SK-N-SH (cell line): ENCODE measurements around the gene TEAD1. TPM values are rescaled to one million over a fixed set of nuclear protein-coding genes. Genes with fewer than 3 reads are reported as not detected.
A peak's percentile ranks its signal among the peaks of the same experiment; 100 is the strongest.

Source experiments
- CTCF ChIA-PET: fragments of 300-600, 350-600 bp; formaldehyde crosslinking; extraction: SDS; loops from one replicate; lab custom pipeline; 2021; lab: Yijun Ruan, JAX
- POLR2A ChIA-PET: fragments of 350-600 bp; sonication (Branson Sonifier 250); formaldehyde crosslinking; extraction: SDS; loops from one replicate; lab custom pipeline; 2020; ENCODE audit warnings: antibody characterized with exemption, inconsistent platforms; lab: Yijun Ruan, JAX
- DNase-seq: peaks from one replicate; pipeline ENCODE4 v3.0.0; 2012
- H2AFZ ChIP-seq: fragments of 200-600 bp; sonication (generic); 2 replicates; pipeline ENCODE4 v1.8.1; 2016; ENCODE audit warnings: antibody characterized with exemption, mild to moderate bottlenecking, low read depth
- H3F3A ChIP-seq: fragments of 200-600 bp; sonication (generic); replicated peaks from 2 replicates; pipeline ENCODE3; 2016; ENCODE audit warnings: antibody characterized with exemption, mild to moderate bottlenecking; ENCODE audit not compliant: insufficient read depth
- H3K27ac ChIP-seq, 2 experiments: fragments of 200-500 bp in 1 of 2; fragments of 200-600 bp in 1 of 2; sonication (Bioruptor generic) in 1 of 2; sonication (generic), shearing (Covaris generic) in 1 of 2; 2 replicates each; pipeline versions ENCODE4 v1.5.1 to v1.6.1; 2014 to 2016; ENCODE audit warnings: low read depth in 2 of 2, inconsistent platforms in 1 of 2, low read length in 1 of 2, mild to moderate bottlenecking in 1 of 2, mixed read lengths in 1 of 2
- H3K27me3 ChIP-seq: fragments of 200-600 bp; sonication (generic), shearing (Covaris generic); 2 replicates; pipeline ENCODE4 v1.6.1; 2016; ENCODE audit warnings: mixed run types; ENCODE audit not compliant: insufficient read depth
- H3K36me3 ChIP-seq, 2 experiments: fragments of 200-500 bp in 1 of 2; fragments of 200-600 bp in 1 of 2; sonication (Bioruptor generic) in 1 of 2; sonication (generic) in 1 of 2; replicated peaks in 1 of 2; 2 replicates each; pipeline versions ENCODE3 to v1.5.1; 2014 to 2016; ENCODE audit warnings: low read length in 1 of 2, mild to moderate bottlenecking in 1 of 2; ENCODE audit not compliant: insufficient read depth in 2 of 2, control insufficient read depth in 1 of 2
- H3K4me1 ChIP-seq, 2 experiments: fragments of 200-500 bp in 1 of 2; fragments of 200-600 bp in 1 of 2; sonication (Bioruptor generic) in 1 of 2; sonication (generic), shearing (Covaris generic) in 1 of 2; 2 replicates each; pipeline versions ENCODE4 v1.5.1 to v1.6.1; 2014 to 2016; ENCODE audit warnings: low read depth in 1 of 2, low read length in 1 of 2, mixed run types in 1 of 2; ENCODE audit not compliant: insufficient read depth in 2 of 2, control insufficient read depth in 1 of 2
- H3K4me2 ChIP-seq: fragments of 200-600 bp; sonication (generic), shearing (Covaris generic); 2 replicates; pipeline ENCODE4 v1.6.1; 2017; ENCODE audit warnings: mixed run types
- H3K4me3 ChIP-seq, 2 experiments: fragments of 200-500 bp in 1 of 2; fragments of 200-600 bp in 1 of 2; sonication (Bioruptor generic) in 1 of 2; sonication (generic), shearing (Covaris generic) in 1 of 2; 2 replicates each; pipeline versions ENCODE4 v1.5.1 to v1.8.1; 2014 to 2016; ENCODE audit warnings: low read depth in 2 of 2, inconsistent platforms in 1 of 2, low read length in 1 of 2, mild to moderate bottlenecking in 1 of 2, mixed read lengths in 1 of 2, moderate library complexity in 1 of 2
- H3K79me2 ChIP-seq: fragments of 200-600 bp; sonication (generic); 2 replicates; pipeline ENCODE4 v1.8.1; 2017; ENCODE audit warnings: mild to moderate bottlenecking; ENCODE audit not compliant: insufficient read depth
- H3K9ac ChIP-seq: fragments of 200-600 bp; sonication (generic); 2 replicates; pipeline ENCODE4 v1.6.1; 2017; ENCODE audit warnings: mixed run types
- H3K9me2 ChIP-seq: fragments of 200-600 bp; sonication (generic); 2 replicates; pipeline ENCODE4 v1.6.1; 2017; ENCODE audit warnings: mixed run types
- H3K9me3 ChIP-seq: fragments of 200-600 bp; sonication (generic); 2 replicates; pipeline ENCODE4 v1.6.1; 2017; ENCODE audit warnings: mixed run types, mild to moderate bottlenecking, moderate library complexity
- H4K20me1 ChIP-seq: fragments of 200-600 bp; sonication (generic); 2 replicates; pipeline ENCODE4 v1.6.1; 2017; ENCODE audit warnings: mild to moderate bottlenecking, mixed run types; ENCODE audit not compliant: insufficient read depth
- CHD2 ChIP-seq: fragments of 150-350 bp; IDR thresholded peaks from 2 replicates; pipeline ENCODE4 v1.6.1; 2018; ENCODE audit warnings: low read length; ENCODE audit not compliant: partially characterized antibody
- CTCF ChIP-seq: fragments of 200-600 bp; sonication (generic); IDR thresholded peaks from 2 replicates; pipeline ENCODE4 v1.6.1; 2017; ENCODE audit warnings: antibody characterized with exemption, mild to moderate bottlenecking, moderate library complexity
- EZH2phosphoT487 ChIP-seq: fragments of 200-600 bp; sonication (generic); IDR thresholded peaks from 2 replicates; pipeline ENCODE4 v1.6.1; 2017; ENCODE audit warnings: low read depth, mixed run types, mild to moderate bottlenecking, antibody characterized with exemption, moderate library complexity, borderline replicate concordance
- FOXJ3 ChIP-seq: sonication (generic); formaldehyde crosslinking; IDR thresholded peaks from 2 replicates; pipeline ENCODE4 v1.5.1; 2020; ENCODE audit warnings: mild to moderate bottlenecking, missing genetic modification reagents
- MEF2A ChIP-seq: IDR thresholded peaks from 2 replicates; pipeline ENCODE4 v1.4.0; 2012; ENCODE audit warnings: low read depth, borderline replicate concordance
- MXI1 ChIP-seq: IDR thresholded peaks from 2 replicates; pipeline ENCODE4 v1.6.1; 2012; ENCODE audit warnings: mild to moderate bottlenecking, low read depth, low read length, improper control_type of control experiment
- NFIC ChIP-seq: IDR thresholded peaks from 2 replicates; pipeline ENCODE4 v1.4.0; 2012; ENCODE audit warnings: borderline replicate concordance
- RCOR1 ChIP-seq: fragments of 150-350 bp; IDR thresholded peaks from 2 replicates; pipeline ENCODE4 v1.6.1; 2017; ENCODE audit warnings: antibody characterized with exemption, low read length
- RFX5 ChIP-seq: IDR thresholded peaks from 2 replicates; pipeline ENCODE4 v1.6.1; 2012; ENCODE audit warnings: mild to moderate bottlenecking, improper control_type of control experiment, low read length
- RXRA ChIP-seq: IDR thresholded peaks from 2 replicates; pipeline ENCODE4 v1.4.0; 2012; ENCODE audit warnings: low read depth, mild to moderate bottlenecking, borderline replicate concordance
- SMC3 ChIP-seq: IDR thresholded peaks from 2 replicates; pipeline ENCODE4 v1.6.1; 2012; ENCODE audit warnings: low read depth, low read length, improper control_type of control experiment
- TAF1 ChIP-seq: IDR thresholded peaks from 2 replicates; pipeline ENCODE4 v1.6.1; 2012; ENCODE audit warnings: low read depth, mild to moderate bottlenecking, low read length, moderate library complexity, borderline replicate concordance
- TCF12 ChIP-seq: IDR thresholded peaks from 2 replicates; pipeline ENCODE4 v1.4.0; 2012
- TEAD4 ChIP-seq: IDR thresholded peaks from 2 replicates; pipeline ENCODE4 v1.4.0; 2012; ENCODE audit warnings: mild to moderate bottlenecking, borderline replicate concordance; ENCODE audit not compliant: insufficient read depth
- WGBS: methylation state at CpG from one replicate; pipeline ENCODE4 v1.1.6; 2017; ENCODE audit warnings: low lambda C conversion rate; 5-methylcytosine and 5-hydroxymethylcytosine counted together
- polyA plus RNA-seq, 3 experiments: library from polyadenylated mRNA; depleted of rRNA; stranded (reverse); fragments of >200 nt; gene quantifications; 2 replicates each; pipeline ENCODE4 v1.2.3, GENCODE V29; 2012
- TF ChIP-seq, protein P1 (sequence below): fragments of 150-350 bp; IDR thresholded peaks from 2 replicates; pipeline ENCODE4 v1.6.1; 2016; ENCODE audit warnings: mild to moderate bottlenecking, low read depth, low read length
- TF ChIP-seq, protein P2 (sequence below): IDR thresholded peaks from 2 replicates; pipeline ENCODE4 v1.6.1; 2012; ENCODE audit warnings: mild to moderate bottlenecking, low read depth, low read length, moderate library complexity

Gene TEAD1
- polyA plus RNA-seq, 1 of the 3 experiments (the other 2 are of a cell fraction) = 31.2 TPM

DNA sequence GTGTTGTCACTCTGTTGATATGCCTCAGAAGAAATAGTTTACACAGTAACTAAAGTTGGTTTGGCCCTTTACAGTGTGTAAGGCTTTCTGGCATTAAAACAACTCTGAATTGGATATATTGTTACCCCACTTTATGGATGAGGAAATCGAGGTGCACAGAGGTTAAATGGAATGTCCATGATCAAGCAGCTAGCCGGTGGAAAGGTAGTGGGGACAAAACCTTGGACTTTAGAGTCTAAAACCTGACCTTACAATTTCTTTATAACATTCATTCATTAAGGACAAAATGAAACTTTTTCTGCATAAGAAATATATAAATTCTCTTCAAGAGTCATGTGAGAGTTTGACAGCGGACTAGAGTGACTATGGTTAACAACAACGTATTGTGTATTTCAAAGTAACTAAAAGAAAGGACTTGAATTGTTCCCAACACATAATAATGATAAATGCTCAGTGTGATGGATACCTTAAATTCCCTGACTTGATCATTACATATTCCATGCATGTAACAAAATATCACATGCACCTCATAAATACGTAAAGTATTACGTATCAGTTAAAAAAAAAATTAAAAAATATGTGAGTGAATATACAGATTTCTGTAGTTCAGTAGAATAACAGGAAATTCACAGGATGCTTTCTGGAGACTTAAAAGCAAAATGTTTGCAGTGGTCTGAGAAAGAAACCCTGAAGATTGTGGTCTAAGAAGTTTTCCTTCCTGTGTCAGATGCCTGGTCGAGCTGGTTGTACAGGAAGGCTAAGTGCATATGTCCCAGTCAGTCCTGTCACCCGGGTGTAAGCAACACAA, 51.0 kb downstream of the TEAD1 start:
- POLR2A ChIA-PET = no interaction called here

DNA sequence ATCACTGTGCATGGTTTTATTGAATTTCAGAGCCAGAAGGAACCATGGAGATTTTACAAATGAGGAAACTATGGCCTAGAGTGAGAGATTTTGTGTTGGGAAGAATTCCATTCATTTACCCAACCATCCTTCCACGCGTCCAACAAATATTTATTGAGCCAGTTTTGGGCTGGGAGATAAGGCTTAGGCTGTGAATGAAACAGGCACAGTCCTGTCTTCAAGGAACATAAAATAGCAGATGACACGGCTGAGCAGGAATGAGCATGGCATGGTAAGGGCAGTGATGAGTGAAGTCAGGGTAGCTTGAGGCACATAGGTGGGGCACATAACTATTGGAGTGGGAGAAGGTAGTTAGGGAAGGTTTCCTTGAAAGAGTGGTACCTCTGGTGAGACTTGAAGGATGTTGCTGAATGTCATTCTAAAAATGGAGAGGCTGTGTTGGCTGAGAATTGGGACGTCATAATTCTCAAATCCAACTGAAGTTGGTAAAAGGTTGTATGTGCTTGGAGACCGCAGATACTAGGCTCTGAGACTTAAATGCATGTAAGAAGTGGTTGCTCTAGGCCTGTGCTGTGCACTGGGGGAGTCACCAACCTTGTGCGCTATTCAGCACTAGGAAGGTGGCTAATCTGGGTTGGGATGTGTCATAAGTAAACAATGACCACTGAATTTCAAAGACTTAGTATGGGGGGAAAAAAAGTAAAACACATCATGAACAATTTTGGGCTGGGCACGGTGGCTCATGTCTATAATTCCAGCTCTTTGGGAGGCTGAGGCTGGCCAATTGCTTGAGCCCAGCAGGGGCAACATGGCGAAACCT, 51.9 kb downstream of the TEAD1 start:
- 88% methylated on average over 8 of the region's 8 CpGs for WGBS
- Histone ChIP-seq H3K27ac (peak overlapping the region; percentile 14 to 89; a peak in 3 of 4 replicates), H3K4me2 (no peak overlapping the region), H4K20me1 (peaks cover 68% of the 10 kb centered on the region), H3K9ac (no peak overlapping the region; the same call in 1 of the 2 replicates), H3K9me2 (no peaks in the 10 kb centered on the region), H3K4me3 (no peak overlapping the region), H3K79me2 (peaks cover 100% of the 10 kb centered on the region), H3K36me3 (no peaks in the 10 kb centered on the region), H3K27me3 (no peaks in the 10 kb centered on the region), H2AFZ (no peak overlapping the region), H3K9me3 (no peaks in the 10 kb centered on the region), H3K4me1 (peaks cover 57 to 59% of the 10 kb centered on the region in 2 experiments), H3F3A (peaks cover 26% of the 10 kb centered on the region)
- TF ChIP-seq RXRA = no peak
- TF ChIP-seq CTCF = no peak
- no peak for TF ChIP-seq MXI1
- no peak for TF ChIP-seq TAF1
- TF ChIP-seq, protein P1, sequence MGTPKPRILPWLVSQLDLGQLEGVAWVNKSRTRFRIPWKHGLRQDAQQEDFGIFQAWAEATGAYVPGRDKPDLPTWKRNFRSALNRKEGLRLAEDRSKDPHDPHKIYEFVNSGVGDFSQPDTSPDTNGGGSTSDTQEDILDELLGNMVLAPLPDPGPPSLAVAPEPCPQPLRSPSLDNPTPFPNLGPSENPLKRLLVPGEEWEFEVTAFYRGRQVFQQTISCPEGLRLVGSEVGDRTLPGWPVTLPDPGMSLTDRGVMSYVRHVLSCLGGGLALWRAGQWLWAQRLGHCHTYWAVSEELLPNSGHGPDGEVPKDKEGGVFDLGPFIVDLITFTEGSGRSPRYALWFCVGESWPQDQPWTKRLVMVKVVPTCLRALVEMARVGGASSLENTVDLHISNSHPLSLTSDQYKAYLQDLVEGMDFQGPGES = no peak
- no peak for TF ChIP-seq SMC3
- TF ChIP-seq, protein P2, sequence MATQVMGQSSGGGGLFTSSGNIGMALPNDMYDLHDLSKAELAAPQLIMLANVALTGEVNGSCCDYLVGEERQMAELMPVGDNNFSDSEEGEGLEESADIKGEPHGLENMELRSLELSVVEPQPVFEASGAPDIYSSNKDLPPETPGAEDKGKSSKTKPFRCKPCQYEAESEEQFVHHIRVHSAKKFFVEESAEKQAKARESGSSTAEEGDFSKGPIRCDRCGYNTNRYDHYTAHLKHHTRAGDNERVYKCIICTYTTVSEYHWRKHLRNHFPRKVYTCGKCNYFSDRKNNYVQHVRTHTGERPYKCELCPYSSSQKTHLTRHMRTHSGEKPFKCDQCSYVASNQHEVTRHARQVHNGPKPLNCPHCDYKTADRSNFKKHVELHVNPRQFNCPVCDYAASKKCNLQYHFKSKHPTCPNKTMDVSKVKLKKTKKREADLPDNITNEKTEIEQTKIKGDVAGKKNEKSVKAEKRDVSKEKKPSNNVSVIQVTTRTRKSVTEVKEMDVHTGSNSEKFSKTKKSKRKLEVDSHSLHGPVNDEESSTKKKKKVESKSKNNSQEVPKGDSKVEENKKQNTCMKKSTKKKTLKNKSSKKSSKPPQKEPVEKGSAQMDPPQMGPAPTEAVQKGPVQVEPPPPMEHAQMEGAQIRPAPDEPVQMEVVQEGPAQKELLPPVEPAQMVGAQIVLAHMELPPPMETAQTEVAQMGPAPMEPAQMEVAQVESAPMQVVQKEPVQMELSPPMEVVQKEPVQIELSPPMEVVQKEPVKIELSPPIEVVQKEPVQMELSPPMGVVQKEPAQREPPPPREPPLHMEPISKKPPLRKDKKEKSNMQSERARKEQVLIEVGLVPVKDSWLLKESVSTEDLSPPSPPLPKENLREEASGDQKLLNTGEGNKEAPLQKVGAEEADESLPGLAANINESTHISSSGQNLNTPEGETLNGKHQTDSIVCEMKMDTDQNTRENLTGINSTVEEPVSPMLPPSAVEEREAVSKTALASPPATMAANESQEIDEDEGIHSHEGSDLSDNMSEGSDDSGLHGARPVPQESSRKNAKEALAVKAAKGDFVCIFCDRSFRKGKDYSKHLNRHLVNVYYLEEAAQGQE = no peak
- no peak for TF ChIP-seq EZH2phosphoT487
- no peak for TF ChIP-seq NFIC
- DNase-seq = no peak
- POLR2A ChIA-PET = no interaction called here
- CTCF ChIA-PET = no interaction called here

More for the DNA sequence above, 51.0 kb downstream of the TEAD1 start:
- H3K27me3 ChIP-seq = no peaks in the 10 kb centered on the region
- DNase-seq = no peak
- WGBS = 83% methylated on average over 8 of the region's 8 CpGs
- peak overlapping the region; percentile 50; the same call in 1 of the 2 replicates for H3K4me2 ChIP-seq
- no peaks in the 10 kb centered on the region for H3K9me3 ChIP-seq
- peaks cover 26% of the 10 kb centered on the region for H3F3A ChIP-seq
- H3K4me3 ChIP-seq = no peak overlapping the region; a peak in 1 of 4 replicates
- CTCF ChIA-PET = interaction anchor here (1.1 kb wide), 1 partner anchor 163 kb away, joined by 3 read pairs; no protein-coding TSS in a partner anchor
- H3K4me1 ChIP-seq = peaks cover 59% of the 10 kb centered on the region in 2 experiments
- no peaks in the 10 kb centered on the region for H3K36me3 ChIP-seq
- peaks cover 100% of the 10 kb centered on the region for H3K79me2 ChIP-seq
- peak overlapping the region; percentile 38; the same call in 1 of the 2 replicates for H3K9ac ChIP-seq
- H3K9me2 ChIP-seq = no peaks in the 10 kb centered on the region
- H4K20me1 ChIP-seq = peaks cover 72% of the 10 kb centered on the region
- H2AFZ ChIP-seq = no peak overlapping the region
- peak overlapping the region; percentile 60 to 89 for H3K27ac ChIP-seq
- TF ChIP-seq MEF2A (no peak), RCOR1 (no peak), CHD2 (no peak), TCF12 (no peak), RFX5 (no peak), EZH2phosphoT487 (no peak), TEAD4 (no peak), FOXJ3 (CRISPR knock-in tag) (no peak), SMC3 (no peak)
- TF ChIP-seq, protein P1 = no peak
